Gastrocnemius medialis (tissue), 4 donors: ENCODE results near the gene RPS25.
"Not testable (repeated sequence)": the region's sequence is repeated elsewhere in the genome, so short reads cannot be mapped to it uniquely, and the experiment has no call there.

Experiments
- CTCF ChIP-seq, 5 experiments: fragments of 450-650 bp in 3 of 5; fragments of 200-600 bp in 2 of 5; sonication (generic) in 2 of 5; IDR thresholded peaks in 4 of 5; conservative IDR thresholded peaks in 1 of 5; 1 replicate in 4 of 5; 2 replicates in 1 of 5; pipeline ENCODE4 v1.5.1; 2016 to 2019; ENCODE audit warnings: antibody characterized with exemption in 5 of 5, mild to moderate bottlenecking in 3 of 5, moderate library complexity in 3 of 5
- POLR2A ChIP-seq, 2 donors: fragments of 450-650 bp; IDR thresholded peaks; one replicate each; pipeline ENCODE4 v1.6.1; 2017; ENCODE audit warnings: antibody characterized with exemption in 2 of 2, mild to moderate bottlenecking in 2 of 2, moderate library complexity in 2 of 2

DNA sequence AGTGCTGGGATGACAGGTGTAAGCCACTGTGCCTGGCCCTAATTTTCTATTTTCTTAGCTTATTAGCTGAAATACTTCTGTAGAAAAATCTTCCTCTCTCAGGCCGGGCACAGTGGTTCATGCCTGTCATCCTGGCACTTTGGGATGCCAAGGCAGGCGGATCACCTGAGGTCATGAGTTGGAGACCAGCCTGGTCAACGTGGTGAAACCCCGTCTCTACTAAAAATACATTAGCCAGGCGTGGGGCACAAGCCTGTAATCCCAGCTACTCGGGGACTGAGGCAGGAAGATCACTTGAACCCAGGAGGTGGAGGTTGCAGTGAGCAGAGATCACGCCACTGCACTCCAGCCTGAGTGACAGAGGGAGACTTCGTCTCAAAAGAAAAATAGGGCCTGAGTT, 33.8 kb downstream of the RPS25 start:
- TF ChIP-seq CTCF (IDR thresholded peaks at IDR 0.05 in 4 of 5, conservative IDR thresholded peaks at IDR 0.05 in 1 of 5); POLR2A (IDR thresholded peaks at IDR 0.05): not testable (repeated sequence)
